ENCODE measurements around the gene L1CAM. TPM values are rescaled to one million over a fixed set of nuclear protein-coding genes. Genes with fewer than 3 reads are reported as not detected.
A peak's percentile ranks its signal among the peaks of the same experiment; 100 is the strongest.

The L1CAM gene
- total and polyA plus RNA-seq, 2 experiments from 2014 or later = 0.33 to 0.69 TPM

- Histone ChIP-seq H3K9me3 (ENCODE audit: low read depth) (no peaks in the 10 kb centered on the region), H2AFZ (no peak overlapping the region), H3K4me2 (peak overlapping the region; percentile 84), H4K20me1 (ENCODE audit: insufficient read depth, poor library complexity, severe bottlenecking) (no peaks in the 10 kb centered on the region), H3K9me2 (replicated peaks; ENCODE audit: insufficient read depth) (no peaks in the 10 kb centered on the region), H3K27ac (no peak overlapping the region), H3K4me1 (ENCODE audit: insufficient read depth) (no peaks in the 10 kb centered on the region), H3K79me2 (peaks cover 18% of the 10 kb centered on the region), H3K27me3 (no peaks in the 10 kb centered on the region), H3K36me3 (replicated peaks; ENCODE audit: insufficient read depth, low read depth) (no peaks in the 10 kb centered on the region), H3K4me3 (peak overlapping the region; percentile 67)
- 34% methylated on average over 28 of the region's 33 CpGs for WGBS (ENCODE audit: low lambda C conversion rate, missing lambda C conversion rate)
- no peak for DNase-seq (ENCODE audit: low spot score)
- no peak for TF ChIP-seq EZH2phosphoT487 (IDR thresholded peaks at IDR 0.05; ENCODE audit: low read depth, severe bottlenecking, unreplicated experiment)
- no peak for TF ChIP-seq CTCF (IDR thresholded peaks at IDR 0.05; ENCODE audit: poor library complexity)
- no peak for TF ChIP-seq EZH2 (IDR thresholded peaks at IDR 0.05; ENCODE audit: borderline replicate concordance)
Observed at GRCh38 chrX:153934148-153934761, 48.3 kb upstream of the L1CAM start.

- no peaks in the 10 kb centered on the region for H3K9me3 ChIP-seq (ENCODE audit: low read depth)
- H3K27ac ChIP-seq = no peak overlapping the region
- no peak for TF ChIP-seq EZH2 (IDR thresholded peaks at IDR 0.05; ENCODE audit: borderline replicate concordance)
- no peak for TF ChIP-seq EZH2phosphoT487 (IDR thresholded peaks at IDR 0.05; ENCODE audit: low read depth, severe bottlenecking, unreplicated experiment)
- no peak for TF ChIP-seq CTCF (IDR thresholded peaks at IDR 0.05; ENCODE audit: poor library complexity)
- WGBS (ENCODE audit: low lambda C conversion rate, missing lambda C conversion rate) = 65% methylated on average over 7 of the region's 7 CpGs
- no peaks in the 10 kb centered on the region for H3K9me2 ChIP-seq (replicated peaks; ENCODE audit: insufficient read depth)
- no peaks in the 10 kb centered on the region for H3K36me3 ChIP-seq (replicated peaks; ENCODE audit: insufficient read depth, low read depth)
- H4K20me1 ChIP-seq (ENCODE audit: insufficient read depth, poor library complexity, severe bottlenecking) = no peaks in the 10 kb centered on the region
- no peaks in the 10 kb centered on the region for H3K27me3 ChIP-seq
- peak overlapping the region; percentile 84 for H3K4me2 ChIP-seq
- no peaks in the 10 kb centered on the region for H3K4me1 ChIP-seq (ENCODE audit: insufficient read depth)
- H3K79me2 ChIP-seq = peaks cover 18% of the 10 kb centered on the region
- H3K4me3 ChIP-seq = no peak overlapping the region
- no peak overlapping the region for H2AFZ ChIP-seq
- DNase-seq (ENCODE audit: low spot score) = no peak
Observed at GRCh38 chrX:153933748-153934147, 47.8 kb upstream of the L1CAM start.

GRCh38 chrX:153932220-153932915 lies 46.4 kb upstream of the L1CAM start:
- Histone ChIP-seq H2AFZ (no peak overlapping the region), H3K4me2 (no peak overlapping the region), H4K20me1 (ENCODE audit: insufficient read depth, poor library complexity, severe bottlenecking) (no peaks in the 10 kb centered on the region), H3K4me1 (ENCODE audit: insufficient read depth) (no peaks in the 10 kb centered on the region), H3K9me2 (replicated peaks; ENCODE audit: insufficient read depth) (no peaks in the 10 kb centered on the region), H3K36me3 (replicated peaks; ENCODE audit: insufficient read depth, low read depth) (no peaks in the 10 kb centered on the region), H3K27me3 (no peaks in the 10 kb centered on the region), H3K4me3 (no peak overlapping the region), H3K9me3 (ENCODE audit: low read depth) (no peaks in the 10 kb centered on the region), H3K27ac (no peak overlapping the region), H3K79me2 (peaks cover 18% of the 10 kb centered on the region)
- no peak for DNase-seq (ENCODE audit: low spot score)
- WGBS (ENCODE audit: low lambda C conversion rate, missing lambda C conversion rate) = 88% methylated on average over 13 of the region's 13 CpGs
- TF ChIP-seq CTCF (IDR thresholded peaks at IDR 0.05; ENCODE audit: poor library complexity) = no peak
- no peak for TF ChIP-seq EZH2 (IDR thresholded peaks at IDR 0.05; ENCODE audit: borderline replicate concordance)
- no peak for TF ChIP-seq EZH2phosphoT487 (IDR thresholded peaks at IDR 0.05; ENCODE audit: low read depth, severe bottlenecking, unreplicated experiment)
